ENCODE data around the gene C16orf95.
A peak's percentile ranks its signal among the peaks of the same experiment; 100 is the strongest.

C16orf95 gene

DNA sequence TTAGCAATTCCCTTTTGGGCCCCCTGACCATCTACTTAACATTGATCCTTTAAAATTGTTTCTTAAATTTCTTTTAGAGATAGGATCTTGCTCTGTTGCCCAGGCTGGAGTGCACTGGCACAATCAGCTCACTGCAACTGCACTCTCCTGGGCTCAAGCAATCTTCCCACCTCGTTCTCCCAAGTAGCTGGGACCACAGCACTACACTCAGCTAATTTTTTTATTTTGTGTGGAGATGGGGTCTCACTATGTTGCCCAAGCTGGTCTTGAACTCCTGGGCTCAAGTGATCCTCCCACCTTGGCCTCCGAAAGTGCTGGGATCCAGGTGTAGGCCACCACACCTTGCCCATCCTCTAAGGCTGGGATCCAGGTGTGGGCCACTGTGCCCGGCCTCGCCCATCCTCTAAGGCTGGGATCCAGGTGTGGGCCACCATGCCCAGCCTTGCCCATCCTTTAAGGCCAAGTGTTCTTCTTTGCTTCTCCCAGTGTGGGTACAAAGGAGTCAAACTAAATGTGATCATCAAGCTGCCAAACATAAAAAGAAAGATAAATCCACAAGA lies 13.2 kb downstream of the C16orf95 start:
- ChIA-PET CTCF (interaction anchor here (0.6 to 0.7 kb wide), 4 partner anchors 19 to 405 kb away, joined by 3 to 4 read pairs (median 3); no protein-coding TSS in a partner anchor), POLR2A (ENCODE audit: low non-redundant PET) (no interaction called here)
- DNase-seq (ENCODE audit: low spot score) = no peak
- TF ChIP-seq, protein P1, sequence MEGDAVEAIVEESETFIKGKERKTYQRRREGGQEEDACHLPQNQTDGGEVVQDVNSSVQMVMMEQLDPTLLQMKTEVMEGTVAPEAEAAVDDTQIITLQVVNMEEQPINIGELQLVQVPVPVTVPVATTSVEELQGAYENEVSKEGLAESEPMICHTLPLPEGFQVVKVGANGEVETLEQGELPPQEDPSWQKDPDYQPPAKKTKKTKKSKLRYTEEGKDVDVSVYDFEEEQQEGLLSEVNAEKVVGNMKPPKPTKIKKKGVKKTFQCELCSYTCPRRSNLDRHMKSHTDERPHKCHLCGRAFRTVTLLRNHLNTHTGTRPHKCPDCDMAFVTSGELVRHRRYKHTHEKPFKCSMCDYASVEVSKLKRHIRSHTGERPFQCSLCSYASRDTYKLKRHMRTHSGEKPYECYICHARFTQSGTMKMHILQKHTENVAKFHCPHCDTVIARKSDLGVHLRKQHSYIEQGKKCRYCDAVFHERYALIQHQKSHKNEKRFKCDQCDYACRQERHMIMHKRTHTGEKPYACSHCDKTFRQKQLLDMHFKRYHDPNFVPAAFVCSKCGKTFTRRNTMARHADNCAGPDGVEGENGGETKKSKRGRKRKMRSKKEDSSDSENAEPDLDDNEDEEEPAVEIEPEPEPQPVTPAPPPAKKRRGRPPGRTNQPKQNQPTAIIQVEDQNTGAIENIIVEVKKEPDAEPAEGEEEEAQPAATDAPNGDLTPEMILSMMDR (conservative IDR thresholded peaks at IDR 0.05; ENCODE audit: low read depth) = no peak
- no peak overlapping the region for H3K27ac ChIP-seq

DNA sequence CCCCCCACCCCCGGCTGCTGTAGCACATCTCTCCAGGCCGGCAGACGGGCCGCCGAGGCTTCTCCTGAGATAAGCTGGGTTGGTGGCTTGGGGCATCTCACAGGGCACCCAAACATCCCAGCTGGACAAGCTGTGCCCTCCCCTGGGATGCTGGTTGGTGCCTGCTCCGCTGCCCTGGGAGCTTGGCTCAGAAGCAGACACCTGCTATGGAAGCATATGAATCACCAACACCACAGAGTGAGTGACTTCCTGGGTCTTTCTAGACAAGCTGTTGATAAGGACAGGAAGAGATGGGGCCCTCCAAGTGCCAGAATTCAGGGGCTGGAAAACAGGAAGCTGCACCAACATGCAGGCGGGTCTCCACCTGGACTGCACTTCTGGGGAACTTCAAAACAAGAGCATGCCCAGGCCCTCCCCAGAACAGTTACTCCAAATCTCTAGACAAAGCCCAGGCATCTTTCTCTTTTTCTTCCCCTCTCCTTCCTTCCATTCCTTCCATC lies 13.7 kb downstream of the C16orf95 start:
- no peak overlapping the region for H3K27ac ChIP-seq
- POLR2A ChIA-PET (ENCODE audit: low non-redundant PET) = no interaction called here
- CTCF ChIA-PET = interaction anchor here (0.6 to 0.7 kb wide), 3 partner anchors 19 to 107 kb away, joined by 3 to 4 read pairs (median 3); no protein-coding TSS in a partner anchor
- TF ChIP-seq, protein P1 (conservative IDR thresholded peaks at IDR 0.05; ENCODE audit: low read depth) = no peak
- DNase-seq (ENCODE audit: low spot score) = no peak

DNA sequence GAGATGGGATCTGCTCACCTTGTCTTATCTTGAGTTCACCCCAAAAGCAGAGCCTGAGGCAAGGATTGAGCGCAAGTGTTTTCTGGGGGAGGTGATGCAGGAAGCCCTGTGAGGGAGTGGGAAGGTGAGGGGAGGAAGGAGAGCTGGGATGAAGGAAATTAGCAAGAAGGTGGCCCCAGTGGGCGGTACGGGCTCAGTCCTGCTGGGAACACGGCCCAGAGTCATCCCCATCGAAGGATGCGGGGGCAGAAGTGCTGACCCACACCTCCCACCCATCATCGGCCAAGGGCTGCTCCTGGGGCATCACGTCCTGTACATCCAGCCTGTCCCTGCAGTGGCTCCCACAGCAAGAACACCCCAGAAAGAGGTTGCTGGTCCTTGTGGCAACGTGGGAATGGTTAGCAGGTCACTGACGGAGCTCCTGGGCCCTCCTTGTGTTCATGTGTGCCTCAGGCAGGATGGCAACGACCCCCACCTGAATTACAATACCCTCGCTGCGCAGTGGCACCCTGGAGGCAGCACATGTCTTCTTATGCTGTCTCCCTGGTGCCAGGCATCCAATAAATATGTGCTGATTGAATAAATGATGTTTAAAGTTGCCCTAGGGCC lies 18.2 kb downstream of the C16orf95 start:
- ChIA-PET POLR2A (ENCODE audit: low non-redundant PET) (no interaction called here), CTCF (interaction anchor here (1.4 kb wide), 1 partner anchor 17 kb away, joined by 3 read pairs; no protein-coding TSS in a partner anchor)
- no peak for DNase-seq (ENCODE audit: low spot score)
- TF ChIP-seq, protein P1 (conservative IDR thresholded peaks at IDR 0.05; ENCODE audit: low read depth) = no peak
- H3K27ac ChIP-seq = no peak overlapping the region

DNA sequence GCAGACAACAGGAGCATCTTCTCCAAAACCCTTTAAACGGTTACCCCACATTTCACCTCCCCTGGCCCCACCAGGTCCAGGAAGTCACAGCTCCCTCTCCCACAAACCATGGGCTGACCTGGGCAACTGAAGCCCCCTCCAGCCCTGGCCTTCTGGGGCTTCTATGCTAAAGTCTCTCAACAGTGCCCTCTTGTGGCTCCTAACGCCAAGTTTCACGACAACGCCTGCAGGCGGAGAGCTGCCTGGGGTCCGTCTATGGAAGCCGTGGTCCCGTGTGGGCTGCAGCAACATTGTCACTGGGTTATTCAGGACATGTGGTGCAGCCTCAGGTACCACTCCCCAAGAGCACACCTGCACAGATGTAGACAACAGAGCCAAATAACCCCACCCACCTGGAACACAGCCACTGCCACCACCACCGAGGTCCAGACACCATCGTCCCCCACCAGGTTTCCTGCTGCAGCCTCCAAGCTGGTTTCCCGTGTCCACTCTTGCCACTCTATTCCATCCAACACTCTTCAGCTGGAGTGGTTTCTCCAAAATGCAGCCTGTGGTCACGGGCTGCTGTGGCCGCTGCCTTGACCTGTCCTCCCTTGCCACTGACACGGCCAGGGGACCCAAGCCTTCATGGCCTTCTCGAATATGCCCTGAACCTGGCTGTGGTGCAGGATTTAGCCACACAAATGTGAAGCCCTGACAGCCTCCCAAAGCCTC lies 19.1 kb downstream of the C16orf95 start:
- DNase-seq (ENCODE audit: low spot score) = no peak
- no peak overlapping the region for H3K27ac ChIP-seq
- ChIA-PET POLR2A (ENCODE audit: low non-redundant PET) (no interaction called here), CTCF (interaction anchor here (0.6 to 1.4 kb wide), 6 partner anchors 11 to 1048 kb away, joined by 3 to 4 read pairs (median 3); no protein-coding TSS in a partner anchor)
- TF ChIP-seq, protein P1 (conservative IDR thresholded peaks at IDR 0.05; ENCODE audit: low read depth) = peak; percentile 32

DNA sequence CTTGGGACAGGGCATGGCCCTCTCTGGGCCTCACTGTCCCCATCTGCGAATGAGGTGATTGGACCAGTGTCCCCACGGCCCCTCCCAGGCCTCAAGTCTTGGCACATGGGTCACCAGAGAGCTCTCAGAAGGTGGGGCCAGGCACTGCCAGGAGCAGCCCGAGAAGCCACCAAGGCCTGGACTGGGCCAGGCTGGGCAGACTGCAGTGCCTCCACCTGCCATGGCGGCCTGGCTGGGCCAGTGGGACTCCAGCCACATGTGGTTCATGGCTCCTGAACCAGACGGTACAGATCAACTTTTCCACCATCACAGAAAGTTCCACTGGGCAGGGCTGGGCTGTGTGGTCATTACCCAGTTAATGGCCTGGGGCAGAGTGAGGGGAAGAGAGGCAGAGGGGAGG lies 19.8 kb downstream of the C16orf95 start:
- ChIA-PET POLR2A (ENCODE audit: low non-redundant PET) (no interaction called here), CTCF (interaction anchor here (1.4 kb wide), 1 partner anchor 19 kb away, joined by 3 read pairs; no protein-coding TSS in a partner anchor)
- H3K27ac ChIP-seq = no peak overlapping the region
- no peak for DNase-seq (ENCODE audit: low spot score)
- TF ChIP-seq, protein P1 (conservative IDR thresholded peaks at IDR 0.05; ENCODE audit: low read depth) = no peak

All from RWPE1 (cell line).